Measurements from ENCODE around the gene EML4. TPM values are rescaled to one million over a fixed set of nuclear protein-coding genes. Genes with fewer than 3 reads are reported as not detected.
"Not testable (repeated sequence)": the region's sequence is repeated elsewhere in the genome, so short reads cannot be mapped to it uniquely, and the experiment has no call there.

Gene EML4
- total RNA-seq, 2 donors from 2014 or later: 32.8 to 59.9 TPM

DNA sequence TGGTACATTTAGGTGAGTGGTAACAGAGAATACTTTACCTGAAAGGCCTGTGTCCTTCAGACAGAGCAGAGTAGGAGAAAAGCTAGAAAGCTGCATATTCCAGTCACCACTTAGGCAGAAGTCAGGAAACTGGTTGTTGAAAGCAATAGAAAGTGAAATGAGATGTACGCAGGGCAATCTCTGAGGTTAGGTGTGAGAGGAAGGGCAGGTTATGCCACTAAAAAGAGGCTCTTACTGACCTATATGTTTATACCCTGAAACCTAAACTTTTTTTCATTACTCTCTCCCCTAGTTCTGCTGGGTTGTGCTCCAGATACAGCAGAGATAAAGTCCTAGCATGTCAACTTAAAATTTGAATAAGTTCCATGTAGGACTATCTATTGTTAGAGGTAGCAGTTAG, 98.4 kb downstream of the EML4 start:
- no peak for ATAC-seq (ENCODE audit: insufficient number of reproducible peaks, low FRiP score, low read depth)
- no peak overlapping the region for H3K27ac ChIP-seq
- H3K27me3 ChIP-seq (replicated peaks; ENCODE audit: insufficient read depth): no peaks in the 10 kb centered on the region
- H3K4me1 ChIP-seq (ENCODE audit: control insufficient read depth in 1 of 2, low read depth in 2 of 2): peaks cover 12 to 16% of the 10 kb centered on the region in 2 donors
- DNase-seq (ENCODE audit: low spot score): no peak
- TF ChIP-seq, protein P1, sequence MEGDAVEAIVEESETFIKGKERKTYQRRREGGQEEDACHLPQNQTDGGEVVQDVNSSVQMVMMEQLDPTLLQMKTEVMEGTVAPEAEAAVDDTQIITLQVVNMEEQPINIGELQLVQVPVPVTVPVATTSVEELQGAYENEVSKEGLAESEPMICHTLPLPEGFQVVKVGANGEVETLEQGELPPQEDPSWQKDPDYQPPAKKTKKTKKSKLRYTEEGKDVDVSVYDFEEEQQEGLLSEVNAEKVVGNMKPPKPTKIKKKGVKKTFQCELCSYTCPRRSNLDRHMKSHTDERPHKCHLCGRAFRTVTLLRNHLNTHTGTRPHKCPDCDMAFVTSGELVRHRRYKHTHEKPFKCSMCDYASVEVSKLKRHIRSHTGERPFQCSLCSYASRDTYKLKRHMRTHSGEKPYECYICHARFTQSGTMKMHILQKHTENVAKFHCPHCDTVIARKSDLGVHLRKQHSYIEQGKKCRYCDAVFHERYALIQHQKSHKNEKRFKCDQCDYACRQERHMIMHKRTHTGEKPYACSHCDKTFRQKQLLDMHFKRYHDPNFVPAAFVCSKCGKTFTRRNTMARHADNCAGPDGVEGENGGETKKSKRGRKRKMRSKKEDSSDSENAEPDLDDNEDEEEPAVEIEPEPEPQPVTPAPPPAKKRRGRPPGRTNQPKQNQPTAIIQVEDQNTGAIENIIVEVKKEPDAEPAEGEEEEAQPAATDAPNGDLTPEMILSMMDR (IDR thresholded peaks at IDR 0.05): no peak
- no peak overlapping the region for H3K4me3 ChIP-seq
- no peaks in the 10 kb centered on the region for H3K9me3 ChIP-seq
- H3K36me3 ChIP-seq: no peaks in the 10 kb centered on the region

DNA sequence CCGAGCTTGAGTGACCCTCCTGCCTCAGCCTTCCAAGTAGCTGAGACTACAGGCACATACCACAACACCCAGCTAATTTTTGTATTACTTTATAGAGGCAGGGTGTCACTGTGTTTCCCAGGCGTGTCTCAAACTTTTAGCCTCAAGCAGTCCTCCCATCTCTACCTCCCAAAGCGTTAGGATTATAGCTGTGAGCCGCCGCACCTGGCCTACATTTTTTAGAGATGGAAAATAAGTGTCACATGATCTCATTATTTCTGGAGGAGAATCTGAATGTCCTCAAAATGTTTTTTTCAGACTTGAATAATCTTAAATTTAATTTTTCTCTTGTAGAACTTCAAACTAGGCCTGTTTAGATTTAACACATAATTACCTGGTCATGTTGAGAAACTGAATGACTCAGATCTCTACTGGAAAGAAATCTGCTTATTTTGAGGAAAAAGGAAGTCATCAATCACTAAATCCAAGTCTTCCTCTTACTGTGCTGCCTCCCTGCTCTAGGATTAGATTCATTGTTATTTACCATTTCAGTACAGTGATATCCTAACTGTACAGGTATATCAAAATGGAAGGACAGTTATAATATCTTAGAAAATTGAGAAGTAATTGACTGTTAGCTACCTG, 99.5 kb downstream of the EML4 start:
- H3K36me3 ChIP-seq: no peaks in the 10 kb centered on the region
- H3K4me1 ChIP-seq (ENCODE audit: control insufficient read depth in 1 of 2, low read depth in 2 of 2): peaks cover 16 to 22% of the 10 kb centered on the region in 2 donors
- no peak overlapping the region for H3K4me3 ChIP-seq
- H3K27me3 ChIP-seq (replicated peaks; ENCODE audit: insufficient read depth): no peaks in the 10 kb centered on the region
- TF ChIP-seq, protein P1 (IDR thresholded peaks at IDR 0.05): no peak
- no peak overlapping the region for H3K27ac ChIP-seq
- no peak for DNase-seq (ENCODE audit: low spot score)
- H3K9me3 ChIP-seq: no peaks in the 10 kb centered on the region
- no peak for ATAC-seq (ENCODE audit: insufficient number of reproducible peaks, low FRiP score, low read depth)

DNA sequence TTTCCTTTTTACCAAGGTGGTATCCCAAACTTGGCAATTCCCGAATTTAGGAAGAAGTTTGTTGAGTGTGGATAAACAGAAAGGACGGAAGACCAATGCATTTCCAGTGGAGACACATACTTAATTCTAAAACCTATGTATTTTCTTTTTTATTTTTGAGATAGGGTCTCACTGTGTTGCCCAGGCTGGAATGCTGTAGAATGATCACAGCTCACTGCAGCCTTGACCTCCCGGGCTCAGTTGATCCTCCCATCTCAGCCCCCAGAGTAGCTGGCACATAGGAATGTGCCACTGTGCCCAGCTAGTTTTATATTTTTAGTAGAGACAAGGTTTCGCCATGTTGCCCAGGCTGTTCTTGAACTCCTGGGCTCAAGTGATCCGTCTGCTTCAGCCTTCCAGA, 101.6 kb downstream of the EML4 start:
- TF ChIP-seq, protein P1 (IDR thresholded peaks at IDR 0.05): no peak
- ATAC-seq (ENCODE audit: insufficient number of reproducible peaks, low FRiP score, low read depth) (no peak), DNase-seq (ENCODE audit: low spot score) (no peak)
- Histone ChIP-seq H3K27me3 (replicated peaks; ENCODE audit: insufficient read depth) (no peaks in the 10 kb centered on the region), H3K36me3 (no peaks in the 10 kb centered on the region), H3K4me3 (no peak overlapping the region), H3K9me3 (no peaks in the 10 kb centered on the region), H3K27ac (peak overlapping the region; percentile 27 to 47), H3K4me1 (ENCODE audit: control insufficient read depth in 1 of 2, low read depth in 2 of 2) (peaks cover 16 to 22% of the 10 kb centered on the region in 2 donors)

DNA sequence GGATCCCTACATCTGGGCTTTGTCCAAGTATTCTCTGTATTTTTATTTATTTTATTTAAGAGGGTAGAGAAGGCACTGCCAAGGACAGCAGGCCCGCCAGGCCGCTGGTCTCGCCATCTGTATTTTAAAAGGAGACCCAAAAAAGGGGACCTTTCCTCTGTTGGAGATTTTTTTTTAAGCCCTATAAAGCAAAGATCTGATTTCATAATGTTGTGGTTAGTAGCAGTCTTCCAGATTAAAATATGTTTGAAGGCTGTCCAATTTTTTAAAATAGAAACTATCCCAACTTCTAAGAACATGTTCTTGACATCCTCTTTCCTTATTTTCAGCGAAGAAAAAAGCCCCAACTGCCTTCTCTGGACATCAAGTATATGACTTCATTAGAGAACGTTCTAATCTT, 102.1 kb downstream of the EML4 start:
- ATAC-seq (ENCODE audit: insufficient number of reproducible peaks, low FRiP score, low read depth); DNase-seq (ENCODE audit: low spot score): not testable (repeated sequence)

DNA sequence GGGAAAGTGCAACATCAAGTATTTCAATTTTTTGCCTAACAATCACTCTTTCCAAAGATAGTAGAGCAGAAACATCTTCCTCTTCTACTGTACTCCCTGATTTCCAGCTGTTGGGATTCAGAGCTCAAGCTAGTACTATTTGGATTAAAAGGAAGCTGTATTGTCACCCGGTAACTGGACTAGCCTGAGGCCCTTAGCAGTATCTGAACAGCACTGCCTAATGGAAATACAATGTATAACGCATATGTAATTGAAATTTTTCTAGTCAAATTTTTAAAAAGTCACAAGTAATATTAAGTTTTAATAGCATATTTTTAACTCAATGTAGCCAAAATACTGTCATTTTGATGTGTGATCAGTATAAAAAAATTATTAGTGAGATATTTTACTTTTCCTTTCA, 105.7 kb downstream of the EML4 start:
- Histone ChIP-seq H3K4me1 (ENCODE audit: control insufficient read depth in 1 of 2, low read depth in 2 of 2) (peaks cover 16 to 40% of the 10 kb centered on the region in 2 donors), H3K36me3 (no peaks in the 10 kb centered on the region), H3K27me3 (replicated peaks; ENCODE audit: insufficient read depth) (no peaks in the 10 kb centered on the region), H3K27ac (no peak overlapping the region), H3K9me3 (no peaks in the 10 kb centered on the region), H3K4me3 (no peak overlapping the region)
- no peak for ATAC-seq (ENCODE audit: insufficient number of reproducible peaks, low FRiP score, low read depth)
- DNase-seq (ENCODE audit: low spot score): no peak
- TF ChIP-seq, protein P1 (IDR thresholded peaks at IDR 0.05): no peak

More for the DNA sequence above, 102.1 kb downstream of the EML4 start:
- H3K27me3 ChIP-seq (replicated peaks; ENCODE audit: insufficient read depth); H3K4me3 ChIP-seq; H3K9me3 ChIP-seq; H3K36me3 ChIP-seq: not testable (repeated sequence)
- H3K27ac ChIP-seq: peak overlapping the region; percentile 27 to 47
- H3K4me1 ChIP-seq (ENCODE audit: control insufficient read depth in 1 of 2, low read depth in 2 of 2): peaks cover 16 to 22% of the 10 kb centered on the region in 2 donors
